Endodermal cell (in vitro differentiated cells): Measurements from ENCODE around the gene STAP1. TPM values are rescaled to one million over a fixed set of nuclear protein-coding genes. Genes with fewer than 3 reads are reported as not detected.
"Not testable (repeated sequence)": the region's sequence is repeated elsewhere in the genome, so short reads cannot be mapped to it uniquely, and the experiment has no call there.

Experiments used
- DNase-seq: peaks from one replicate; pipeline ENCODE4 v3.0.0-alpha.2; 2017
- H3K27ac ChIP-seq: 2 replicates; pipeline ENCODE4 v1.5.1; 2013; ENCODE audit warnings: mild to moderate bottlenecking, low read depth, low read length, moderate library complexity
- H3K27me3 ChIP-seq: 2 replicates; pipeline ENCODE4 v1.6.1; 2013; ENCODE audit warnings: mild to moderate bottlenecking, low read length, moderate library complexity; ENCODE audit not compliant: insufficient read depth, control insufficient read depth, poor library complexity, severe bottlenecking
- H3K36me3 ChIP-seq: 2 replicates; pipeline ENCODE4 v1.7.0; 2013; ENCODE audit warnings: mild to moderate bottlenecking, low read length, moderate library complexity; ENCODE audit not compliant: control insufficient read depth, insufficient read depth
- H3K4me1 ChIP-seq: one replicate; pipeline ENCODE4 v1.7.0; 2013; ENCODE audit warnings: low read length; ENCODE audit not compliant: control insufficient read depth, insufficient read depth
- H3K4me3 ChIP-seq: 2 replicates; pipeline ENCODE4 v1.5.1; 2013; ENCODE audit warnings: mild to moderate bottlenecking, low read length, moderate library complexity
- H3K9ac ChIP-seq: 2 replicates; pipeline ENCODE4 v1.6.1; 2013; ENCODE audit warnings: mild to moderate bottlenecking, low read length, moderate library complexity; ENCODE audit not compliant: poor library complexity, severe bottlenecking; ENCODE audit errors: extremely low read depth
- H3K9me3 ChIP-seq: 2 replicates; pipeline ENCODE4 v1.6.1; 2013; ENCODE audit warnings: mild to moderate bottlenecking, low read length, moderate library complexity; ENCODE audit not compliant: control insufficient read depth
- H3K27ac Mint-ChIP-seq: 2 replicates; pipeline ENCODE4 v1.8.0; 2020; ENCODE audit warnings: mixed read lengths
- H3K27me3 Mint-ChIP-seq: 2 replicates; pipeline ENCODE4 v1.8.0; 2021; ENCODE audit warnings: mild to moderate bottlenecking, mixed read lengths; ENCODE audit not compliant: insufficient read depth
- H3K36me3 Mint-ChIP-seq: 2 replicates; pipeline ENCODE4 v1.8.0; 2020; ENCODE audit warnings: low read depth, mixed read lengths
- H3K4me1 Mint-ChIP-seq: 2 replicates; pipeline ENCODE4 v1.8.0; 2020; ENCODE audit warnings: mixed read lengths
- H3K4me3 Mint-ChIP-seq: 2 replicates; pipeline ENCODE4 v1.8.0; 2020; ENCODE audit warnings: mild to moderate bottlenecking, moderate library complexity, mixed read lengths
- H3K9me3 Mint-ChIP-seq: 2 replicates; pipeline ENCODE4 v1.8.0; 2020; ENCODE audit warnings: mild to moderate bottlenecking, mixed read lengths
- WGBS, 2 experiments: methylation state at CpG; one replicate each; pipeline versions ENCODE4 v1.1.5 to v1.1.7; 2013; ENCODE audit warnings: missing lambda C conversion rate in 2 of 2, mixed read lengths in 1 of 2; ENCODE audit not compliant: insufficient coverage in 1 of 2, insufficient read length in 1 of 2; 5-methylcytosine and 5-hydroxymethylcytosine counted together
- total RNA-seq, 2 donors: library from RNA; stranded (reverse); fragmentation: NEBNext Ultra II Directional in 1 of 2; extraction: Animal tissue kit (Norgen Biotek cat#: 25700) in 1 of 2; gene quantifications; 2 replicates in 1 of 2; 3 replicates in 1 of 2; pipeline ENCODE4 v1.2.1, GENCODE V29; 2021
- TF ChIP-seq, protein P1 (sequence below): fragments of 200-600 bp; sonication (generic); conservative IDR thresholded peaks from 2 replicates; pipeline ENCODE4 v1.5.0; 2021; ENCODE audit warnings: antibody characterized with exemption, mild to moderate bottlenecking

The STAP1 gene
- total RNA-seq, 2 donors from 2014 or later = not detected

DNA sequence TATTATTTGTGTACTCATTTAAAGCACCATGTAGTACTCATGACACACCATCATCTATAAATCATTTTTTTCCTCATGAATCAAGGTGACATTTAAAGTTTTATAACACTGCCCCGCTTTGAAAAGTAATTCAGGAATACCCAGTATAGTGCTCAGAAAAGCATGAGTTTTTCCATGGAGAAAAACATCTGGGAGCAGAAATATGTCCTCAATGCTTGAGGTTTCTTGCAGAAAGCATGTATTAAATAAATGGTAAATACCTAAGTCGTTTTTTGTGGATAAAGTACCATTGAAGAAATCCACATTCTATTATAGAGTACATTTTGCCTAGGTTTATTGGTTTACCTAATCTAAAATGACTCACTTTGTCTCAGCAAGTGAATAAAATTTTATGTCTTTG lies 76.2 kb downstream of the STAP1 start:
- Mint-ChIP-seq H3K4me1 (no peaks in the 10 kb centered on the region), H3K4me3 (no peak overlapping the region), H3K36me3 (peaks cover 76% of the 10 kb centered on the region), H3K27ac (no peak overlapping the region), H3K9me3 (peaks cover 19% of the 10 kb centered on the region), H3K27me3 (no peaks in the 10 kb centered on the region)
- TF ChIP-seq, protein P1, sequence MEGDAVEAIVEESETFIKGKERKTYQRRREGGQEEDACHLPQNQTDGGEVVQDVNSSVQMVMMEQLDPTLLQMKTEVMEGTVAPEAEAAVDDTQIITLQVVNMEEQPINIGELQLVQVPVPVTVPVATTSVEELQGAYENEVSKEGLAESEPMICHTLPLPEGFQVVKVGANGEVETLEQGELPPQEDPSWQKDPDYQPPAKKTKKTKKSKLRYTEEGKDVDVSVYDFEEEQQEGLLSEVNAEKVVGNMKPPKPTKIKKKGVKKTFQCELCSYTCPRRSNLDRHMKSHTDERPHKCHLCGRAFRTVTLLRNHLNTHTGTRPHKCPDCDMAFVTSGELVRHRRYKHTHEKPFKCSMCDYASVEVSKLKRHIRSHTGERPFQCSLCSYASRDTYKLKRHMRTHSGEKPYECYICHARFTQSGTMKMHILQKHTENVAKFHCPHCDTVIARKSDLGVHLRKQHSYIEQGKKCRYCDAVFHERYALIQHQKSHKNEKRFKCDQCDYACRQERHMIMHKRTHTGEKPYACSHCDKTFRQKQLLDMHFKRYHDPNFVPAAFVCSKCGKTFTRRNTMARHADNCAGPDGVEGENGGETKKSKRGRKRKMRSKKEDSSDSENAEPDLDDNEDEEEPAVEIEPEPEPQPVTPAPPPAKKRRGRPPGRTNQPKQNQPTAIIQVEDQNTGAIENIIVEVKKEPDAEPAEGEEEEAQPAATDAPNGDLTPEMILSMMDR = no peak
- H3K36me3 ChIP-seq = peaks cover 83% of the 10 kb centered on the region
- H3K4me1 ChIP-seq = no peaks in the 10 kb centered on the region
- no peaks in the 10 kb centered on the region for H3K27me3 ChIP-seq
- no peak for DNase-seq
- H3K4me3 ChIP-seq = no peak overlapping the region
- H3K9me3 ChIP-seq = peaks cover 21% of the 10 kb centered on the region
- H3K27ac ChIP-seq = no peak overlapping the region
- 86 to 93% methylated on average over 1 of the region's 2 CpGs for WGBS, 2 experiments
- no peak overlapping the region for H3K9ac ChIP-seq

DNA sequence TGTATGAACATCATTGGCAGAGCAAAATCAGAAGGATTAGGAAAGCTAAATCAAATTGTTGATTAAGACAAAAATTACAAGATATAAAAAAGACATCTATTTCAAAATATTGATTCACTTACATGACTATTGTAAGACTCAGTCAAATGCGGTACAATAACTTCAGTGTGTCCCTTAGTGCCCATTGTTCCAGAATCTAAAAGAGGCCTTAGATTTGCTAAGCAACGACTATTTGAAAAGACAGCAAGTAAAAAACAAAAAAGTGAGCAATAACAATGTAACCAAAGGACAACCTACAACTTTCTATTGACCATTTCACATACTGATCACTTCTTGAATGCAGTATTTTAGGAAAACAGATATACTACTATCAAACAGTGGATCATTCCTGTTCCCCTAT lies 76.8 kb downstream of the STAP1 start:
- TF ChIP-seq, protein P1 = no peak
- H3K36me3 ChIP-seq = peaks cover 83% of the 10 kb centered on the region

DNA sequence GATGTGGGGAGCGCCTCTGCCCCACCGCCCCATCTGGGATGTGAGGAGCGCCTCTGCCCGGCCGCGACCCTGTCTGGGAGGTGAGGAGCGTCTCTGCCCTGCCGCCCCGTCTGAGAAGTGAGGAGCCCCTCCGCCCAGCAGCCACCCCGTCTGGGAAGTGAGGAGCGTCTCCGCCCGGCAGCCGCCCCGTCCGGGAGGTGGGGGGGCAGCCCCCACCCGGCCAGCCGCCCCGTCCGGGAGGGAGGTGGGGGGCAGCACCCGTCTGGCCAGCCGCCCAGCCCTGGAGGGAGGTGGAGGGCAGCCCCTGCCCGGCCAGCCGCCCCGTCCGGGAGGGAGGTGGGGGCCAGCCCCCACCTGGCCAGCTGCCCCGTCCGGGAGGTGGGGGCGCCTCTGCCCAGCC lies 78.5 kb downstream of the STAP1 start:
- Histone ChIP-seq H3K36me3 (peaks cover 81% of the 10 kb centered on the region), H3K9me3 (peaks cover 24% of the 10 kb centered on the region)
- WGBS, 2 experiments = 92 to 96% methylated on average over 2 to 30 of the region's 30 CpGs
- not testable (repeated sequence) for H3K9ac ChIP-seq, H3K27ac Mint-ChIP-seq, DNase-seq, H3K27me3 ChIP-seq, H3K4me1 Mint-ChIP-seq, H3K27me3 Mint-ChIP-seq, H3K4me1 ChIP-seq, H3K4me3 ChIP-seq, H3K4me3 Mint-ChIP-seq, H3K27ac ChIP-seq
- Mint-ChIP-seq H3K36me3 (peaks cover 72% of the 10 kb centered on the region), H3K9me3 (peaks cover 19% of the 10 kb centered on the region)

More for the DNA sequence above, 76.8 kb downstream of the STAP1 start:
- Mint-ChIP-seq H3K4me1 (no peaks in the 10 kb centered on the region), H3K27ac (no peak overlapping the region), H3K36me3 (peaks cover 75% of the 10 kb centered on the region), H3K4me3 (no peak overlapping the region), H3K27me3 (no peaks in the 10 kb centered on the region), H3K9me3 (peaks cover 19% of the 10 kb centered on the region)
- no peaks in the 10 kb centered on the region for H3K27me3 ChIP-seq
- peaks cover 24% of the 10 kb centered on the region for H3K9me3 ChIP-seq
- no peaks in the 10 kb centered on the region for H3K4me1 ChIP-seq
- no peak overlapping the region for H3K4me3 ChIP-seq
- no peak overlapping the region for H3K27ac ChIP-seq
- 95 to 100% methylated on average over 1 to 2 of the region's 2 CpGs for WGBS, 2 experiments
- DNase-seq = no peak
- H3K9ac ChIP-seq = no peak overlapping the region

DNA sequence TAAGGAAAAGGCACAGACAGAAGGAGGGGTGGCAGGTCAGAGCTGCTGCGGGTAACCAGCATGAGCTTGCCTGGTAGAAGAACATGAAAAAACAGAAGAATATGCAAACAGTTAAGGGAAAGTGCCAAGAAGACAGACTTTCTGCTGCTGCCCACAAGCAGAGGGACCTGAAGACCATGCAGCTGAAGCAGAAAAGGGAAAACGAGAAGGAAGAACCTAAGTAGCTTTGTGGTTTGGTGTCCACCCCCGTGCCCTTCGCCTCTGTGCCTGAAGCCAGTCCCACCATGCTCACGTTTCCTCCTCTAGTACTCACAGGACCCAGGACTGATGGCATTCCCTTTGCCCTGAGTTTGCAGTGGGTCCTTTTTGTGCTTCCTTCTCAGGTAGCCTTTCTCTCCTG lies 79.6 kb downstream of the STAP1 start:
- Histone ChIP-seq H3K27me3 (no peaks in the 10 kb centered on the region), H3K4me3 (peak overlapping the region; percentile 57), H3K27ac (no peak overlapping the region), H3K9me3 (peaks cover 24% of the 10 kb centered on the region), H3K9ac (no peak overlapping the region), H3K4me1 (no peaks in the 10 kb centered on the region), H3K36me3 (peaks cover 78% of the 10 kb centered on the region)
- no peak overlapping the region for H3K4me3 Mint-ChIP-seq
- no peak overlapping the region for H3K27ac Mint-ChIP-seq
- TF ChIP-seq, protein P1 = no peak
- DNase-seq = peak; percentile 29
- no peaks in the 10 kb centered on the region for H3K4me1 Mint-ChIP-seq
- no peaks in the 10 kb centered on the region for H3K27me3 Mint-ChIP-seq
- 95 to 100% methylated on average over 4 to 5 of the region's 5 CpGs for WGBS, 2 experiments
- H3K9me3 Mint-ChIP-seq = peaks cover 19% of the 10 kb centered on the region
- peaks cover 63% of the 10 kb centered on the region for H3K36me3 Mint-ChIP-seq
